Gastroesophageal sphincter (tissue), 4 donors: ENCODE data around the gene C9orf72. TPM values are rescaled to one million over a fixed set of nuclear protein-coding genes. Genes with fewer than 3 reads are reported as not detected.
A peak's percentile ranks its signal among the peaks of the same experiment; 100 is the strongest.

Experiments
- ATAC-seq: fragments of 150-250 bp; one replicate; pipeline ENCODE4 v1.9.1; 2016; ENCODE audit warnings: mild to moderate bottlenecking, moderate library complexity
- H3K27ac ChIP-seq, 4 donors: fragments of 200-600 bp; sonication (generic) in 3 of 4; 1 replicate in 3 of 4; 2 replicates in 1 of 4; pipeline ENCODE4 v1.5.1; 2016 to 2019
- H3K27me3 ChIP-seq: fragments of 200-600 bp; sonication (generic); one replicate; pipeline ENCODE4 v1.5.1; 2019
- H3K36me3 ChIP-seq, 2 donors: fragments of 200-600 bp; sonication (generic); one replicate each; pipeline ENCODE4 v1.5.1; 2019; ENCODE audit warnings: control low read depth in 1 of 2
- H3K4me1 ChIP-seq, 3 donors: fragments of 200-600 bp; sonication (generic); 1 replicate in 2 of 3; 2 replicates in 1 of 3; pipeline ENCODE4 v1.5.1; 2016 to 2019; ENCODE audit warnings: control low read depth in 2 of 3
- H3K4me3 ChIP-seq, 2 donors: fragments of 200-600 bp; sonication (generic); one replicate each; pipeline ENCODE4 v1.5.1; 2019; ENCODE audit warnings: mild to moderate bottlenecking in 1 of 2, moderate library complexity in 1 of 2
- H3K9me3 ChIP-seq, 3 donors: fragments of 200-600 bp; sonication (generic); one replicate each; pipeline ENCODE4 v1.5.1; 2017 to 2019; ENCODE audit warnings: control low read depth in 2 of 3
- EP300 ChIP-seq: sonication (generic); formaldehyde crosslinking; IDR thresholded peaks from one replicate; pipeline ENCODE4 v1.6.1; 2017; ENCODE audit warnings: antibody characterized with exemption, mild to moderate bottlenecking
- POLR2A ChIP-seq, 2 donors: fragments of 450-650 bp; IDR thresholded peaks; one replicate each; pipeline ENCODE4 v1.6.1; 2017; ENCODE audit warnings: antibody characterized with exemption in 2 of 2, mild to moderate bottlenecking in 2 of 2, moderate library complexity in 1 of 2
- POLR2AphosphoS5 ChIP-seq: sonication (generic); formaldehyde crosslinking; IDR thresholded peaks from one replicate; pipeline ENCODE4 v1.6.1; 2017; ENCODE audit warnings: antibody characterized with exemption
- WGBS, 2 donors: methylation state at CpG; one replicate each; pipeline ENCODE4 v1.1.5; 2018; ENCODE audit warnings: low coverage in 1 of 2; 5-methylcytosine and 5-hydroxymethylcytosine counted together
- total RNA-seq, 4 donors: library from RNA; depleted of rRNA; stranded (reverse); fragments of >200 nt; gene quantifications; one replicate each; pipeline ENCODE4 v1.1.0, GENCODE V29; 2016
- TF ChIP-seq, protein P1 (sequence below), 4 experiments: fragments of 200-600 bp in 2 of 4; fragments of 450-650 bp in 2 of 4; sonication (generic) in 1 of 4; IDR thresholded peaks; one replicate each; pipeline ENCODE4 v1.5.1; 2017 to 2019; ENCODE audit warnings: antibody characterized with exemption in 4 of 4, mild to moderate bottlenecking in 2 of 4, moderate library complexity in 2 of 4

Gene C9orf72
- total RNA-seq, 4 donors from 2014 or later, result 8.9 to 28.3 (median 16.0) TPM

DNA sequence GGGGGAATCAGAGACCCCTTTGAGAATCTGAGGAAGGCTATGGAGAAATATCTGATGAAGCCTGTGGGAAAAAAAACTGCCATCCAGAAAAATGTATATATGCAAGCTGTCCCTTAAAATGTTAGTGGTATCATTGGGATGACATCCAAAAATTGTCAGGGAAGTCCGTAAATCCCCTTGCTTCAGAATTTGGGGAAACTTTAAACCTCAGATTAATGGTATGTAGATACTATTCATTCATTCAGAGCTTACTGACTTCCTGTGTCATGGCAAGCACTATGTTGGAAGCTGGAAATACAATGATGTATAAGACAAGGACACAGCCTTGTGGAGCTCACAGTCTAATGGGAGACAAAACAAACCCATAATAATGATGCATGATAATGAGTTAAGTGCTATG lies 32.8 kb downstream of the C9orf72 start:
- no peaks in the 10 kb centered on the region for H3K27me3 ChIP-seq
- H3K27ac ChIP-seq, result peak overlapping the region; percentile 75 to 100 (median 89)
- ATAC-seq, result no peak
- peaks cover 0 to 2% of the 10 kb centered on the region in 2 donors for H3K36me3 ChIP-seq
- no peaks in the 10 kb centered on the region for H3K9me3 ChIP-seq
- no peak overlapping the region for H3K4me3 ChIP-seq
- H3K4me1 ChIP-seq, result peaks cover 17 to 71% (median 17%) of the 10 kb centered on the region in 3 donors
- WGBS, 2 donors, result 11 to 20% methylated on average over 1 of the region's 1 CpG
- no peak for TF ChIP-seq POLR2A (IDR thresholded peaks at IDR 0.05)
- no peak for TF ChIP-seq POLR2AphosphoS5
- TF ChIP-seq, protein P1, sequence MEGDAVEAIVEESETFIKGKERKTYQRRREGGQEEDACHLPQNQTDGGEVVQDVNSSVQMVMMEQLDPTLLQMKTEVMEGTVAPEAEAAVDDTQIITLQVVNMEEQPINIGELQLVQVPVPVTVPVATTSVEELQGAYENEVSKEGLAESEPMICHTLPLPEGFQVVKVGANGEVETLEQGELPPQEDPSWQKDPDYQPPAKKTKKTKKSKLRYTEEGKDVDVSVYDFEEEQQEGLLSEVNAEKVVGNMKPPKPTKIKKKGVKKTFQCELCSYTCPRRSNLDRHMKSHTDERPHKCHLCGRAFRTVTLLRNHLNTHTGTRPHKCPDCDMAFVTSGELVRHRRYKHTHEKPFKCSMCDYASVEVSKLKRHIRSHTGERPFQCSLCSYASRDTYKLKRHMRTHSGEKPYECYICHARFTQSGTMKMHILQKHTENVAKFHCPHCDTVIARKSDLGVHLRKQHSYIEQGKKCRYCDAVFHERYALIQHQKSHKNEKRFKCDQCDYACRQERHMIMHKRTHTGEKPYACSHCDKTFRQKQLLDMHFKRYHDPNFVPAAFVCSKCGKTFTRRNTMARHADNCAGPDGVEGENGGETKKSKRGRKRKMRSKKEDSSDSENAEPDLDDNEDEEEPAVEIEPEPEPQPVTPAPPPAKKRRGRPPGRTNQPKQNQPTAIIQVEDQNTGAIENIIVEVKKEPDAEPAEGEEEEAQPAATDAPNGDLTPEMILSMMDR (IDR thresholded peaks at IDR 0.05), result no peak
- TF ChIP-seq EP300, result no peak

DNA sequence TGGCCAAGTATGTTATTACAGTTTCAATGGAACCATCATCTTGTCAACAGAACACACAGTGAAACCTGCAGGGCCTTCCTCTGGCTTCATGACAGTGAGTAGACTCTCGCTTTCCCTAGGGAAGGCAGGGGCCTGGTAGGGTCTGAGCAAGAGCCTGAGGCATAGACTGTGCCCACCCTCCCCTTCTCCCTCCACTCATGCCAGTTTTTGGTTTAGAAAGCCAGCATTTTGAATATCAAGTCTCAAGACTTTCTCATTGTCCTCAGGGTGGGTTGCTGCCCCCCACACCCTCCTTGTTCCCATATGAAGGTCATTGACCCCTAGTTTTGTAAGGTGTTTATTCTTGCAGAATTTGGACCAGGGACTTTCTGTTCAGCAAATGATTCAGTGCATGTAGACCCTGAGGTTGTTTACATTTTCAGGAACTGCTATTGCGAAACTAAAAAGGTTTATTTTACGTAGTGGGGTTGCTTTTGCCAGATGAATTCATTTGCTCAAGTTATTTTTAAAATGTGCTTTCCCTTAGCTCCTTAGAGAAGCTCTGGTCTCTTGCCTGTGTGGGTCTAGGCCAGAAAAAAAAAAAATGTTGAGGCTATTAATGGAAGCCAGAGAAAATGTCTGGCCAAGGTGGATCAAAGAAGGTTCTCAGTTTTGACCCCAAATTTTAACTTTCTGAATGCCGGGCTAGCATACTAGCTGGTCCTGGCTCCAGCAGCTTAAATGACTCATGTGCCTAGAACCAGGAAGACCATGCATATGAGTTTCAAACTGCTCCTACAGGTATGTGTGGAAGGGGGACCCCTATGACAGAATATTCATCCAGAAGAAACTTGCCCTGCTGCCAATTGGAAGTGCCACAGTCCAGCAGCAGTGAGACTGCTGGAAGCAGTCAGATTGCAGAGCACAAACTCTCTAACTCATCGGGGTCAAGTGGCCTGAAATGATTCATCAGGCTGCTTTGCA lies 33.5 kb downstream of the C9orf72 start:
- WGBS, 2 donors, result 13 to 31% methylated on average over 4 of the region's 5 CpGs
- H3K4me3 ChIP-seq, result no peak overlapping the region
- no peaks in the 10 kb centered on the region for H3K9me3 ChIP-seq
- peak overlapping the region; percentile 85 to 100 (median 94) for H3K27ac ChIP-seq
- no peaks in the 10 kb centered on the region for H3K36me3 ChIP-seq
- H3K4me1 ChIP-seq, result peaks cover 17 to 77% (median 17%) of the 10 kb centered on the region in 3 donors
- ATAC-seq, result peak; percentile 91
- TF ChIP-seq POLR2A (IDR thresholded peaks at IDR 0.05) (no peak), EP300 (peak; percentile 94), POLR2AphosphoS5 (peak; percentile 99)
- TF ChIP-seq, protein P1 (IDR thresholded peaks at IDR 0.05), result peak in 1 of 4 experiments; percentile 14
- H3K27me3 ChIP-seq, result no peaks in the 10 kb centered on the region

DNA sequence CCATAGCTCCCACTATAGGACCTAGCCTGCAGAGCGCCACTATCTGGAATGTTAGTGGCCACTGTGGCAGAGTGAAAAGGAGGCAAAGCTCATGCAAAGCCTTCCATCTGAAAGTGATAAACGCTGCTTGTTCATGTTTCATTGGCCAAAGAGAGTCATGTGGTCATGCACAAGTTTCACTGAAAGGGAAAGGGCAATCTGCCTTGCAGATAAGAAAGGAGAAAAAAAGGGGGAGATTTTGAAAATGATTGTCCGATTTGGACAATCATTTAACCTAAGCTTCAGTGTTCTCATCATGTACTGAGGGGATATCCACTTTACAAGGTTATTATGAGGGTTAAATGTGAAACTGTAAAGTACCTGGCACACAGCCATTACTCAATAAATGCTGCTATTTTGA lies 34.6 kb downstream of the C9orf72 start:
- Histone ChIP-seq H3K27ac (peak overlapping the region; percentile 85 to 100 (median 94)), H3K4me3 (no peak overlapping the region), H3K4me1 (peaks cover 17 to 88% (median 17%) of the 10 kb centered on the region in 3 donors), H3K9me3 (no peaks in the 10 kb centered on the region), H3K36me3 (no peaks in the 10 kb centered on the region), H3K27me3 (no peaks in the 10 kb centered on the region)
- ATAC-seq, result no peak
- 65 to 76% methylated on average over 2 to 3 of the region's 3 CpGs for WGBS, 2 donors
- TF ChIP-seq POLR2A (IDR thresholded peaks at IDR 0.05), result no peak
- no peak for TF ChIP-seq EP300
- TF ChIP-seq, protein P1 (IDR thresholded peaks at IDR 0.05), result no peak
- TF ChIP-seq POLR2AphosphoS5, result no peak

DNA sequence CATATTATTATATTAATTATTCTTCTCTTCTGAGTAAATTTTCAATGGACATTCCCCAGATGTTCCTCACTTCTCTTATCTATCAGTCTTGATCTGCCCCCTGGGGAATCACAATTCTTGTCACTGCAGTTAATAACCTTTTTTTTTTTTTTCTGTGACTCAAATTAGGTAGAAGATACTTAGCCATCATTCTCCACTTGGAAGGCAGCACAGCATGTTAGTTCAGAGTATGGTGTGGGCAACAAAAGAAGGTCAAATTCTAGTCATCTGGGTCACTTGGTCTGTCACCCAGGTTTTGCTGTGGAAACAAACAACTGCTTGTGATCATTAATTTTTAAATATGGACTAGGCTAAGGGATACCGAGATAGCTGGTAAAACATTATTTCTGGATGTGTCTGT lies 35.5 kb downstream of the C9orf72 start:
- WGBS, 2 donors, result 100% methylated on average over 1 of the region's 1 CpG
- Histone ChIP-seq H3K27ac (peak overlapping the region in 3 of 4 donors; percentile 26 to 93 (median 85)), H3K4me1 (peaks cover 17 to 93% (median 17%) of the 10 kb centered on the region in 3 donors), H3K4me3 (no peak overlapping the region), H3K36me3 (no peaks in the 10 kb centered on the region), H3K9me3 (no peaks in the 10 kb centered on the region), H3K27me3 (no peaks in the 10 kb centered on the region)
- no peak for TF ChIP-seq POLR2AphosphoS5
- no peak for TF ChIP-seq EP300
- TF ChIP-seq, protein P1 (IDR thresholded peaks at IDR 0.05), result no peak
- no peak for TF ChIP-seq POLR2A (IDR thresholded peaks at IDR 0.05)
- no peak for ATAC-seq
